Heart left ventricle (tissue), 16 donors: Measurements from ENCODE around the gene OS9. TPM values are rescaled to one million over a fixed set of nuclear protein-coding genes. Genes with fewer than 3 reads are reported as not detected.
A peak's percentile ranks its signal among the peaks of the same experiment; 100 is the strongest.
"Not testable (repeated sequence)": the region's sequence is repeated elsewhere in the genome, so short reads cannot be mapped to it uniquely, and the experiment has no call there.

Experiments used
- ATAC-seq, 4 donors: fragments of 200-7000 bp; cut with Tn5 transposase; one replicate each; pipeline ENCODE4 v1.9.1; 2020 to 2022; ENCODE audit warnings: moderate library complexity in 4 of 4, mild to moderate bottlenecking in 3 of 4, moderate number of reproducible peaks in 1 of 4
- DNase-seq, 5 donors: peaks; one replicate each; pipeline ENCODE4 v3.0.0-alpha.2; 2020
- H3K27ac ChIP-seq, 12 donors: fragments of 200-600 bp; sonication (generic) in 4 of 12; one replicate each; pipeline versions ENCODE4 v1.5.0 to v1.8.0; 2016 to 2022; ENCODE audit warnings: mild to moderate bottlenecking in 2 of 12
- H3K27me3 ChIP-seq, 9 donors: fragments of 200-600 bp; sonication (generic) in 2 of 9; one replicate each; pipeline versions ENCODE4 v1.5.1 to v1.8.0; 2016 to 2022; ENCODE audit warnings: mild to moderate bottlenecking in 3 of 9
- H3K36me3 ChIP-seq, 9 donors: fragments of 200-600 bp; sonication (generic) in 2 of 9; one replicate each; pipeline versions ENCODE4 v1.5.0 to v1.8.0; 2018 to 2022; ENCODE audit warnings: mild to moderate bottlenecking in 2 of 9
- H3K4me1 ChIP-seq, 12 donors: fragments of 200-600 bp; sonication (generic) in 4 of 12; one replicate each; pipeline versions ENCODE4 v1.5.0 to v1.8.0; 2016 to 2022; ENCODE audit warnings: mild to moderate bottlenecking in 3 of 12
- H3K4me3 ChIP-seq, 12 donors: fragments of 200-600 bp; sonication (generic) in 4 of 12; one replicate each; pipeline versions ENCODE4 v1.5.0 to v1.8.0; 2017 to 2022; ENCODE audit warnings: mild to moderate bottlenecking in 9 of 12, moderate library complexity in 4 of 12
- H3K9me3 ChIP-seq, 12 donors: fragments of 200-600 bp; sonication (generic) in 4 of 12; one replicate each; pipeline versions ENCODE4 v1.5.0 to v1.8.0; 2016 to 2022; ENCODE audit warnings: mild to moderate bottlenecking in 1 of 12
- POLR2A ChIP-seq, 2 donors: fragments of 450-650 bp; IDR thresholded peaks; one replicate each; pipeline ENCODE4 v1.6.1; 2017; ENCODE audit warnings: antibody characterized with exemption in 2 of 2, mild to moderate bottlenecking in 2 of 2, moderate library complexity in 2 of 2
- WGBS, 4 donors: extraction: QIAGEN DNeasy Blood & Tissue Kit in 2 of 4; methylation state at CpG; one replicate each; pipeline versions ENCODE4 v1.1.5 to v1.1.7; 2013 to 2018; 5-methylcytosine and 5-hydroxymethylcytosine counted together
- intact Hi-C, 10 donors: fragments of 100-400 bp; cut with DNase I; formaldehyde crosslinking; loops; one replicate each; pipeline versions ENCODE4 v1.11.1 to v1.14.2; 2022
- polyA plus RNA-seq, 2 donors: library from polyadenylated mRNA; stranded (reverse); fragments of 200-250 nt; gene quantifications; one replicate each; pipeline ENCODE4 v1.2.3, GENCODE V29; 2013
- total RNA-seq, 9 donors: library from RNA; depleted of rRNA in 2 of 9; stranded (reverse); fragments of >200 nt in 2 of 9; fragmentation: NEBNext Ultra II Directional in 3 of 9; extraction: Animal tissue kit (Norgen Biotek cat#: 25700) in 3 of 9; gene quantifications; one replicate each; pipeline versions ENCODE4 v1.1.0 to v1.2.4, GENCODE V29; 2016 to 2023
- TF ChIP-seq, protein P1 (sequence below), 12 donors: fragments of 200-600 bp; sonication (generic) in 4 of 12; IDR thresholded peaks; one replicate each; pipeline versions ENCODE4 v1.5.0 to v1.8.0; 2018 to 2022; ENCODE audit warnings: antibody characterized with exemption in 12 of 12, mild to moderate bottlenecking in 5 of 12
- donor health status: ischemic (EF 13 %, LVEDD 7.1; RV severe dilation, severe dysfunction).
- donor health status: healthy with polysubstance abuse.
- donor health status: DM: no; HTN: yes; CAD: no.
- donor health status: DM: no; HTN: no; CAD: no.
- donor health status: ischemic (EF 25% LVEDD 6.9; RV normal size, moderate dysfunction).
- donor health status: ischemic (EF 25% LVEDD 5.7; RV mildly dilated, moderate dysfunction).
- donor health status: healthy.
- donor health status: DM: yes; HTN: yes; CAD: no.
- donor health status: ischemic (EF 35%, LVEDD 5.7; RV mildly dilated, moderate dysfunction).
- donor health status: nonischemic (EF 11% LVEDD 7.7; RV severe dilation, severe dysfunction).
- donor health status: DM: yes; HTN: yes; CAD: no.
- donor health status: PGD.
- donor health status: ischemic (EF 29% LVEDD 5.4; RV normal size, mild dysfunction).
- donor health status: nonischemic (EF 23%, LVEDD 6.1; RV moderate dilation, normal function).

The OS9 gene
- total and polyA plus RNA-seq, 11 donors = 89.4 to 196 (median 130) TPM

DNA sequence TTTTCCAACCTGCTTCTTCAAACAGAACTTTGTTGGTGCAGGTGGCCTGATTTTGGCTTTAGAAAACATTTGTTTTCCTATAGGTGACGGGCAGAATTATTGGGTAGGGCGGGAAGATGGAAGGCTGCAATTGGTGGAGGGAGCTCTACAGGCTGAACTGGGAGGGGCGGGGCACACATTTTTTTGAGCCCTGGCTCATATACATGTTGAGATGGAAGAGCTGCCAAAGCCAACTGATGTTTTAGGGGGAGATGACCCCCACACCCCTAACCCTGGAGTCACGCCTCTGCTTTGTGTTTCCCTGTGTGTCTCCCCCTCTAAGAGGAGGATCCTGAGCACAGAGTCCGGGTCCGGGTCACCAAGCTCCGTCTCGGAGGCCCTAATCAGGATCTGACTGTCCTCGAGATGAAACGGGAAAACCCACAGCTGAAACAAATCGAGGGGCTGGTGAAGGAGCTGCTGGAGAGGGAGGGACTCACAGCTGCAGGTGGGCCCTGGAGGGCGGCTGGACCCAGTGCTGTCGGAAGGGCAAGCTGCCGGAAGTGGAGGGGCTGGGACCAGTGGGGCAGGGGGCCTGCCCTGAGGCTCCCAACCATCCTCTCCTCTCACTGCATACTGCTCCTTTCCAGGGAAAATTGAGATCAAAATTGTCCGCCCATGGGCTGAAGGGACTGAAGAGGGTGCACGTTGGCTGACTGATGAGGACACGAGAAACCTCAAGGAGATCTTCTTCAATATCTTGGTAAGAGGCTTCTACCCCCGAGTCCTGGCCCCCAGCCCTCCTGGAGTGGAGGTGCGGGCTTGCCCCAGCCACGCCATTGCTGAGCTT lies 26.1 kb downstream of the OS9 start:
- Histone ChIP-seq H3K4me1 (no peaks in the 10 kb centered on the region), H3K27ac (no peak overlapping the region), H3K36me3 (peaks cover 0 to 72% (median 70%) of the 10 kb centered on the region in 9 donors), H3K9me3 (no peaks in the 10 kb centered on the region), H3K4me3 (no peak overlapping the region), H3K27me3 (peaks cover 0 to 6% (median 0%) of the 10 kb centered on the region in 9 donors)
- intact Hi-C loops = no loop called here
- DNase-seq (no peak), ATAC-seq (no peak)
- TF ChIP-seq POLR2A (IDR thresholded peaks at IDR 0.05) = no peak
- TF ChIP-seq, protein P1, sequence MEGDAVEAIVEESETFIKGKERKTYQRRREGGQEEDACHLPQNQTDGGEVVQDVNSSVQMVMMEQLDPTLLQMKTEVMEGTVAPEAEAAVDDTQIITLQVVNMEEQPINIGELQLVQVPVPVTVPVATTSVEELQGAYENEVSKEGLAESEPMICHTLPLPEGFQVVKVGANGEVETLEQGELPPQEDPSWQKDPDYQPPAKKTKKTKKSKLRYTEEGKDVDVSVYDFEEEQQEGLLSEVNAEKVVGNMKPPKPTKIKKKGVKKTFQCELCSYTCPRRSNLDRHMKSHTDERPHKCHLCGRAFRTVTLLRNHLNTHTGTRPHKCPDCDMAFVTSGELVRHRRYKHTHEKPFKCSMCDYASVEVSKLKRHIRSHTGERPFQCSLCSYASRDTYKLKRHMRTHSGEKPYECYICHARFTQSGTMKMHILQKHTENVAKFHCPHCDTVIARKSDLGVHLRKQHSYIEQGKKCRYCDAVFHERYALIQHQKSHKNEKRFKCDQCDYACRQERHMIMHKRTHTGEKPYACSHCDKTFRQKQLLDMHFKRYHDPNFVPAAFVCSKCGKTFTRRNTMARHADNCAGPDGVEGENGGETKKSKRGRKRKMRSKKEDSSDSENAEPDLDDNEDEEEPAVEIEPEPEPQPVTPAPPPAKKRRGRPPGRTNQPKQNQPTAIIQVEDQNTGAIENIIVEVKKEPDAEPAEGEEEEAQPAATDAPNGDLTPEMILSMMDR (IDR thresholded peaks at IDR 0.05) = no peak
- 91 to 94% (median 93%) methylated on average over 16 to 20 of the region's 20 CpGs for WGBS, 4 donors

DNA sequence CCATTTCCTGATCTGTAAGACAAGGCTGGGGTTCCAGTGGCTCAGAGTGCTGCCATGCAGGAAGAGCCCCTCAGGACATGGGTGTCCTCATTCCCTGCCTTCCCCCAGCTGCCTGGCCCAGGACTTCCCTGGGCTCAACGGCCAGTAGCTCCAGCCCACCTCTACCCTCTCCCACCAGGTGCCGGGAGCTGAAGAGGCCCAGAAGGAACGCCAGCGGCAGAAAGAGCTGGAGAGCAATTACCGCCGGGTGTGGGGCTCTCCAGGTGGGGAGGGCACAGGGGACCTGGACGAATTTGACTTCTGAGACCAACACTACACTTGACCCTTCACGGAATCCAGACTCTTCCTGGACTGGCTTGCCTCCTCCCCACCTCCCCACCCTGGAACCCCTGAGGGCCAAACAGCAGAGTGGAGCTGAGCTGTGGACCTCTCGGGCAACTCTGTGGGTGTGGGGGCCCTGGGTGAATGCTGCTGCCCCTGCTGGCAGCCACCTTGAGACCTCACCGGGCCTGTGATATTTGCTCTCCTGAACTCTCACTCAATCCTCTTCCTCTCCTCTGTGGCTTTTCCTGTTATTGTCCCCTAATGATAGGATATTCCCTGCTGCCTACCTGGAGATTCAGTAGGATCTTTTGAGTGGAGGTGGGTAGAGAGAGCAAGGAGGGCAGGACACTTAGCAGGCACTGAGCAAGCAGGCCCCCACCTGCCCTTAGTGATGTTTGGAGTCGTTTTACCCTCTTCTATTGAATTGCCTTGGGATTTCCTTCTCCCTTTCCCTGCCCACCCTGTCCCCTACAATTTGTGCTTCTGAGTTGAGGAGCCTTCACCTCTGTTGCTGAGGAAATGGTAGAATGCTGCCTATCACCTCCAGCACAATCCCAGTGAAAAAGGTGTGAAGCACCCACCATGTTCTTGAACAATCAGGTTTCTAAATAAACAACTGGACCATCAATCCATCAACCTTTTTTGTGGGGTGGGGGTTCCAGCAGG lies 27.0 kb downstream of the OS9 start:
- Histone ChIP-seq H3K36me3 (peaks cover 0 to 63% (median 61%) of the 10 kb centered on the region in 9 donors), H3K9me3 (no peaks in the 10 kb centered on the region), H3K4me1 (peaks cover 0 to 7% (median under 1%) of the 10 kb centered on the region in 12 donors), H3K27ac (no peak overlapping the region), H3K27me3 (peaks cover 0 to 15% (median 0%) of the 10 kb centered on the region in 9 donors), H3K4me3 (no peak overlapping the region)
- TF ChIP-seq POLR2A (IDR thresholded peaks at IDR 0.05) = no peak
- TF ChIP-seq, protein P1 (IDR thresholded peaks at IDR 0.05) = no peak
- WGBS, 4 donors = 83 to 85% (median 84%) methylated on average over 11 of the region's 11 CpGs
- intact Hi-C loops = no loop called here
- DNase-seq (peak in 1 of 5 donors; percentile 3), ATAC-seq (no peak)

DNA sequence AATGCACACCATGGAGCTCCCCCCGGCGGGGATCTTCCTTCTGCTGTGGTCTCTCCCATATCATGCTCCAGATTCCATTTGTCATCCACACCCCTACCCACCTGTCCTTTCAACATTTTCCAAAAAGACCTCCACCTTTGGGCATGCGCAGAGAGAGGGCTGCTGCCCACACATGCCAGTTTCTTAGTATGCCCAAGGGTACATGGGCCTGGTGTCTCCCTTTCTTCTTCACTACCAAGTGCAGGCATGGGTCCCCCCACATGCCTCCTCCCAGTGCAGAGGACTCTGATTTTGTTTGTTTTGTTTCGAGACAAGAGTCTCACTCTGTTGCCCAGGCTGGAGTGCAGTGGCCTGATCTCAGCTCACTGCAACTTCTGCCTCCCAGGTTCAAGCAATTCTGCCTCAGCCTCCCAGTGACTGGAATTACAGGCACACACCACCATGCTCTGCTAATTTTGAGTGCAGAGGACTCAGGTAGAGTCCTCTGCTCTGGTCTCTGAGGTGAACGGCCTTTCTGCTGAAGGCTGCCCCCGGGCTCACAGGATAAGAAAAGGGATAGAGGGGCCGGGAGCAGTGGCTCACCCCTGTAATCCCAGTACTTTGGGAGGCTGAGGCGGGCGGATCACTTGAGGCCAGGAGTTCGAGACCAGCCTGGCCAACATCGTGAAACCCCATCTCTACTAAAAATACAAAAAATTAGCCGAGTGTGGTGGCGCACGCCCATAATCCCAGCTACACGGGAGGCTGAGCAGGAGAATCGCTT lies 28.1 kb downstream of the OS9 start:
- H3K27me3 ChIP-seq = peaks cover 0 to 20% (median 0%) of the 10 kb centered on the region in 9 donors
- ATAC-seq, H3K27ac ChIP-seq, H3K9me3 ChIP-seq, H3K4me3 ChIP-seq, intact Hi-C loops: not testable (repeated sequence)
- peaks cover 0 to 61% (median 49%) of the 10 kb centered on the region in 9 donors for H3K36me3 ChIP-seq
- 91 to 94% (median 92%) methylated on average over 16 of the region's 16 CpGs for WGBS, 4 donors
- H3K4me1 ChIP-seq = peaks cover 0 to 18% (median 5%) of the 10 kb centered on the region in 12 donors
- DNase-seq = peak in 1 of 5 donors; percentile 6
